NT2/D1 (cell line): ENCODE measurements around the gene PLS3.

Source experiments
- YY1 ChIP-seq: IDR thresholded peaks from 2 replicates; pipeline ENCODE4 v1.6.1; 2011; ENCODE audit not compliant: insufficient read length, insufficient read depth
- ZNF274 ChIP-seq: IDR thresholded peaks from 2 replicates; pipeline ENCODE4 v1.6.1; 2011; ENCODE audit warnings: mild to moderate bottlenecking, low read depth, low read length

GRCh38 chrX:115591420-115591819, 30.4 kb downstream of the PLS3 start:
- TF ChIP-seq ZNF274 (no peak), YY1 (no peak)
